A549 treated with Mapracorat at 1 μM for 4 hours (cell line): ENCODE measurements around the gene B4GALNT3. TPM values are rescaled to one million over a fixed set of nuclear protein-coding genes. Genes with fewer than 3 reads are reported as not detected.

Experiments
- total RNA-seq: library from RNA; stranded (reverse); fragments of 200-300 nt; extraction: Qiagen RNA extraction; gene quantifications from 5 replicates; pipeline ENCODE4 v1.2.3, GENCODE V29; 2022

B4GALNT3 gene
- total RNA-seq: 0.35 to 1.1 TPM (median 0.68 TPM) in 5 replicates

DNA sequence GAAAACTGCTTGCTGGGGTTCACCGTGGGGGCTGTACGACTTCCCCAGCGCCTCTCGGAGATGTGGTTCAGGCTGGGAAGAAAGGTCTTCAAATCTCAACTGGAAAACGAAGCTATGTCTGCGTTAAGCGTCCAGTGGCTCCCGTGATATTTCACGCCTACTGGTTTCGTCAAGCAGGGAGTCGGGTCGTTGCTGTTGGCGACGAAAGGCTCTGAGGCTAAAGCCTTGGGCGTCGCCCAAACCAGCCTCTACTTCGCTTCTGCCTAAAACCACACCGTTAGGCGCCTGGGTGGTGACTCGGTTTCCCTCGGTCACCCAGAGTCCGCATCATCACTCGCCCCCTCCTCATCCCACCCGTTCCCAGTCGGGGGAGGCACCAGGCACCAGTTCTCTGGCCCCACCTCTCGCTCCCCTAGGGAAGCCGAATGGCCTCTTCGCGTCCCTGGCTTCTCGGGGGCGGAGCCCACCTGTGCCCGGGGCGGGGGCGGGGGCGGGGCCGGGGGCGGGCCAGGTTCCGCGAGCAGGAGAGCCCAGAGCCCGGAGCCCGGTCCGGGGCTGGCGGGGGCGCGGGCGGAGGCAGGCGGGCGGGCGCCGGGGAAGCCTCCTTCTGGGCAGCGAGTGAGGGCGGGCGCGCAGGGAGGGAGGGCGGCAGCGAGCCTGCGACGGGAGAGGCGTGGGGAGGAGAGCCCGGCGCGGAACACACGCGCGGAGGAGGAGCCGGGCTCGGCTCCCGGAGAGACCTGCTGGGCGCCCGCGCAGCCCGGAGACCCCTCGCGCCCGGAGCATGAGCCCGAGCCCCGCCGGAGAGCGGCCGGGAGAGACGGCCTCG lies at the start of gene B4GALNT3:
Gene B4GALNT3, plus strand, starts transcription at position 510 of the 829 bp plus-strand sequence. CDS start 438 bp downstream, outside the sequence.

Other genes with a start within 250 kb of the B4GALNT3 start
- 0.97 to 1.3 TPM (median 1.1 TPM) in 5 replicates for gene SLC6A12, start 245.8 kb upstream of the B4GALNT3 start, total RNA-seq
- gene SLC6A13, start 197.1 kb upstream of the B4GALNT3 start, total RNA-seq: 0.17 to 0.36 TPM (median 0.28 TPM) in 5 replicates
- 16.5 to 24.3 TPM (median 22.2 TPM) in 5 replicates for gene KDM5A, start 70.6 kb upstream of the B4GALNT3 start, total RNA-seq
- 9.6 to 15.1 TPM (median 11.5 TPM) in 5 replicates for gene CCDC77, start 58.3 kb upstream of the B4GALNT3 start, total RNA-seq
- 0.36 to 0.89 TPM (median 0.46 TPM) in 5 replicates for gene NINJ2, start 203.5 kb downstream of the B4GALNT3 start, total RNA-seq